Psoas muscle (tissue), 8 donors: Measurements from ENCODE around the gene PRORP. TPM values are rescaled to one million over a fixed set of nuclear protein-coding genes. Genes with fewer than 3 reads are reported as not detected.
"Not testable (repeated sequence)": the region's sequence is repeated elsewhere in the genome, so short reads cannot be mapped to it uniquely, and the experiment has no call there.

Source experiments
- ATAC-seq, 4 donors: fragments of 200-7000 bp; cut with Tn5 transposase; one replicate each; pipeline ENCODE4 v1.9.1; 2020; ENCODE audit warnings: moderate library complexity in 3 of 4, mild to moderate bottlenecking in 2 of 4
- DNase-seq, 2 donors: peaks; one replicate each; pipeline ENCODE4 v3.0.0-alpha.2; 2020
- H3K27ac ChIP-seq: fragments of 200-600 bp; one replicate; pipeline ENCODE4 v1.8.0; 2022
- H3K27me3 ChIP-seq, 3 donors: fragments of 200-600 bp in 1 of 3; one replicate each; pipeline versions ENCODE4 v1.6.1 to v1.8.0; 2013 to 2022; ENCODE audit warnings: low read length in 2 of 3, mild to moderate bottlenecking in 2 of 3, moderate library complexity in 1 of 3; ENCODE audit not compliant: insufficient read depth in 3 of 3
- H3K36me3 ChIP-seq, 2 donors: fragments of 200-600 bp in 1 of 2; one replicate each; pipeline versions ENCODE4 v1.6.1 to v1.8.0; 2013 to 2022; ENCODE audit warnings: low read depth in 1 of 2, mild to moderate bottlenecking in 1 of 2, moderate library complexity in 1 of 2; ENCODE audit not compliant: insufficient read depth in 1 of 2
- H3K4me1 ChIP-seq: fragments of 200-600 bp; one replicate; pipeline ENCODE4 v1.8.0; 2022
- H3K4me3 ChIP-seq: fragments of 200-600 bp; one replicate; pipeline ENCODE4 v1.8.0; 2022; ENCODE audit warnings: mild to moderate bottlenecking
- H3K9me3 ChIP-seq: fragments of 200-600 bp; one replicate; pipeline ENCODE4 v1.8.0; 2022
- WGBS, 3 donors: extraction: QIAGEN DNeasy Blood & Tissue Kit; methylation state at CpG; one replicate each; pipeline versions ENCODE4 v1.1.6 to v1.1.7; 2013; 5-methylcytosine and 5-hydroxymethylcytosine counted together
- intact Hi-C, 2 donors: fragments of 100-400 bp; cut with DNase I; formaldehyde crosslinking; loops; one replicate each; pipeline versions ENCODE4 v1.11.0 to v1.14.2; 2022
- polyA plus RNA-seq, 3 donors: library from polyadenylated mRNA; stranded (reverse); fragments of 200-250 nt; gene quantifications; one replicate each; pipeline ENCODE4 v1.2.3, GENCODE V29; 2013
- total RNA-seq, 4 donors: library from RNA; stranded (reverse); fragmentation: NEBNext Ultra II Directional in 2 of 4; extraction: Animal tissue kit (Norgen Biotek cat#: 25700) in 2 of 4; gene quantifications; one replicate each; pipeline versions ENCODE4 v1.2.1 to v1.2.4, GENCODE V29; 2021 to 2023
- TF ChIP-seq, protein P1 (sequence below): fragments of 200-600 bp; IDR thresholded peaks from one replicate; pipeline ENCODE4 v1.8.0; 2022; ENCODE audit warnings: antibody characterized with exemption
- donor health status: healthy with polysubstance abuse.
- donor health status: DM: no; HTN: no; CAD: no; lungs with moderate emphysema.
- donor health status: Bipolar disorder and iron deficiency.
- donor health status: healthy.
- donor health status: DM: yes; HTN: yes; CAD: no.
- donor health status: DM: no; HTN: no; CAD: no.
- donor health status: DM: no; HTN: no; CAD: no.
- donor health status: DM: yes; HTN: yes; CAD: no.

The PRORP gene
- total and polyA plus RNA-seq, 7 donors, result 11.3 to 23.5 (median 17.7) TPM

DNA sequence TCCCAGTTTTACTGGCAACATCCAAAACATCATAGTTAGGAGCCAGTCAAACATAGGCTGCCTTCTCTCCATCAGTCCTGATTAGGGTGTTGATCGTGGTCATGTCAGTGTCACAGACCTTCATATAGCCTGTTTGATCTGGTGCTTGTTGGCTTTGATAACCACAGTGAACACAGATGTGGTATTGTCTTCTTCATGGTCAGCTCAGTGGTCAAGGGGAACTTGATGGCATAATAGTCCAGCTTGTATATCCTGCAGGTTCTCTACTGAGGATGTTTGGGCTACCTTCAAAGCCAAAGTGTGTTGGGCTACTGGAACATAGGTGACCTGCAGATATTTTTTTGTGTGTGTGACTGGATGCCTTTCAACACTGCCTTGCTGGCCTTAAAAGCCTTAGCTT lies 21.7 kb downstream of the PRORP start:
- 98 to 100% methylated on average over 1 of the region's 1 CpG; no CpG with 5 or more reads in 1 of the 3 donors for WGBS, 3 donors
- H3K27me3 ChIP-seq, result no peaks in the 10 kb centered on the region
- no peaks in the 10 kb centered on the region for H3K4me1 ChIP-seq
- H3K27ac ChIP-seq, result no peak overlapping the region
- ATAC-seq, result no peak
- H3K4me3 ChIP-seq, result no peak overlapping the region
- TF ChIP-seq, protein P1, sequence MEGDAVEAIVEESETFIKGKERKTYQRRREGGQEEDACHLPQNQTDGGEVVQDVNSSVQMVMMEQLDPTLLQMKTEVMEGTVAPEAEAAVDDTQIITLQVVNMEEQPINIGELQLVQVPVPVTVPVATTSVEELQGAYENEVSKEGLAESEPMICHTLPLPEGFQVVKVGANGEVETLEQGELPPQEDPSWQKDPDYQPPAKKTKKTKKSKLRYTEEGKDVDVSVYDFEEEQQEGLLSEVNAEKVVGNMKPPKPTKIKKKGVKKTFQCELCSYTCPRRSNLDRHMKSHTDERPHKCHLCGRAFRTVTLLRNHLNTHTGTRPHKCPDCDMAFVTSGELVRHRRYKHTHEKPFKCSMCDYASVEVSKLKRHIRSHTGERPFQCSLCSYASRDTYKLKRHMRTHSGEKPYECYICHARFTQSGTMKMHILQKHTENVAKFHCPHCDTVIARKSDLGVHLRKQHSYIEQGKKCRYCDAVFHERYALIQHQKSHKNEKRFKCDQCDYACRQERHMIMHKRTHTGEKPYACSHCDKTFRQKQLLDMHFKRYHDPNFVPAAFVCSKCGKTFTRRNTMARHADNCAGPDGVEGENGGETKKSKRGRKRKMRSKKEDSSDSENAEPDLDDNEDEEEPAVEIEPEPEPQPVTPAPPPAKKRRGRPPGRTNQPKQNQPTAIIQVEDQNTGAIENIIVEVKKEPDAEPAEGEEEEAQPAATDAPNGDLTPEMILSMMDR, result no peak
- no peaks in the 10 kb centered on the region for H3K9me3 ChIP-seq
- DNase-seq, result no peak
- intact Hi-C loops, result loop anchor here (5.0 to 10.0 kb wide), 2 partner anchors 151 to 268 kb away; partner anchors contain the start of gene PSMA6 (in 1 of the 2)
- H3K36me3 ChIP-seq, result peaks cover 0 to 9% of the 10 kb centered on the region in 2 donors

DNA sequence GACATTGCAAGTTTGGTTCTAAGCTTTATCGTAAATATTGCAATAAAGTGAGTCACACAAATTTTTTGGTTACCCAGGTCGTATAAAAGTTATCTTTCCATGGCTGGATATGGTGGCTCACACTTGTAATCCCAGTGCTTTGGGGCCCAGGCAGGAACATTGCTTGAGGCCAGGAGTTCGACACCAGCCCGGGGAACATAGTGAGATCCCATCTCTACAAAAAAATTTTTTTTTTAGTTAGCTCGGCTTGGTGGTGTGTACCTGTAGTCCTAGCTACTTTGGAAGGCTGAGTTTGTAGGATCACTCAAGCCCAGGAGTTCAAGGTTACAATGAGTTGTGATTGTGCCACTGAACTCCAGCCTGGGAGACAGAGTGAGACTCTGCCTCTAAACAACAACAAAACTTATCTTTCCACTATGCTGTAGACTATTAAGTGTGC lies 24.4 kb downstream of the PRORP start:
- Histone ChIP-seq H3K27me3 (no peaks in the 10 kb centered on the region), H3K27ac (no peak overlapping the region), H3K4me3 (no peak overlapping the region), H3K4me1 (no peaks in the 10 kb centered on the region), H3K9me3 (no peaks in the 10 kb centered on the region), H3K36me3 (peaks cover 0 to 6% of the 10 kb centered on the region in 2 donors)
- TF ChIP-seq, protein P1, result no peak
- intact Hi-C loops, result loop anchor here in 1 of 2 donors (10.0 kb wide), 1 partner anchor 148 kb away; the partner anchor contains the start of gene PSMA6
- DNase-seq, result no peak
- WGBS, 3 donors, result 92 to 97% (median 96%) methylated on average over 5 of the region's 5 CpGs
- ATAC-seq, result no peak

DNA sequence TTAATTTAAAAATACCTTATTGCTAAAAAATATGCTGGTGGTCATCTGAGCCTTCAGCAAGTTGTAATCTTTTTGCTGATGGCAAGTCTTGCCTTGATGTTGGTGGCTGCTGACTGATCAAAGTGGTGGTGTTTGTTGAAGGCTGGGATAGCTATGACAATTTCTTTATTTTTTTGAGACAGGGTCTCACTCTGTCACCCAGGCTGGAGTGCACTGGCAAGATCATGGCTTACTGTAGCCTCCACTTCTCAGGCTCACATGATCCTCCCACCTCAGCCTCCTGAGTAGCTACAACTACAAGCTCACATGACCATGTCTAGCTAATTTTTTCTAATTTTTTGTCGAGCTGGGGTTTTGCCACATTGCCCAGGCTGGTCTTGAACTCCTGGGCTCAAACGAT lies 24.8 kb downstream of the PRORP start:
- H3K27me3 ChIP-seq, result no peaks in the 10 kb centered on the region
- peaks cover 0 to 1% of the 10 kb centered on the region in 2 donors for H3K36me3 ChIP-seq
- intact Hi-C loops, result loop anchor here in 1 of 2 donors (10.0 kb wide), 1 partner anchor 148 kb away; the partner anchor contains the start of gene PSMA6
- no peak overlapping the region for H3K27ac ChIP-seq
- H3K9me3 ChIP-seq, result no peaks in the 10 kb centered on the region
- TF ChIP-seq, protein P1, result no peak
- H3K4me3 ChIP-seq, result no peak overlapping the region
- 89 to 92% (median 91%) methylated on average over 2 of the region's 2 CpGs for WGBS, 3 donors
- H3K4me1 ChIP-seq, result no peaks in the 10 kb centered on the region
- ATAC-seq (no peak), DNase-seq (no peak)

DNA sequence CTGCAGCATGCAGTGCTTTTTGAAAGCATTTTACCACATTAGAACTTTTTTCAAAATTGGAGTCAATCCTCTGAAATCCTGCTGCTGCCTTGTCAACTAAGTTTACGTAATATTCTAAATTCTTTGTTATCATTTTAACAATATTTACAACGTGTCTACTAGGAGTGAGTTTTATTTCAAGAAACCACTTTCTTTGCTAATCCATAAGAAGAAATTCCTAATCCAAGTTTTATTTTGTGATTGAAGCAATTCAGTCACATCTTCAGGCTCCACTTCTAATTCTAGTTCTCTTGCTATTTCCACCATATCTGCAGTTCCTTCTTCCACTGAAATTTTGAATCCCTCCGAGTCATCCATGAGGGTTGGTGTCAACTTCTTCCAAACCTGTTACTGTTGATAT lies 25.4 kb downstream of the PRORP start:
- DNase-seq, result no peak
- TF ChIP-seq, protein P1, result no peak

DNA sequence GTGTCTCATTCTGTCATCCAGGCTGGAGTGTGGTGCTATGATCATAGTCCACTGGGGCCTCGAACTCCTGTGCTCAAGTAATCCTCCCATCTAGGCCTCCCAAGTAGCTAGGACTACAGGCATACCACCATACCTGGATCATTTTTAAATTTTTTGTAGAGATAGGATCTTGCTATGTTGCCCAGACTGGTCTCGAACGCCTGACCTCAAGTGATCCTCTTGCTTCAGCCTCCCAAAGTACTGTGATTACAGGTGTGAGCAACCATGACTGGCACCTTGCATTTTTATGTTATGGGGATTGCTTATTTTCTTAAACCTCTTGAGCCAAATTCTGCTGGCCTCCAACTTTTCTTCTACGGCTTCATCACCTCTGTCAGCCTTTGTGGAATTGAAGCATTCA lies 26.9 kb downstream of the PRORP start:
- TF ChIP-seq, protein P1, result no peak
- H3K4me1 ChIP-seq, result no peaks in the 10 kb centered on the region
- intact Hi-C loops, result loop anchor here in 1 of 2 donors (10.0 kb wide), 1 partner anchor 146 kb away; the partner anchor contains the start of gene PSMA6
- no peak overlapping the region for H3K4me3 ChIP-seq
- H3K27me3 ChIP-seq, result no peaks in the 10 kb centered on the region
- H3K36me3 ChIP-seq, result no peaks in the 10 kb centered on the region
- no peak for ATAC-seq
- DNase-seq, result no peak
- WGBS, 3 donors, result 98 to 99% (median 98%) methylated on average over 4 of the region's 4 CpGs
- H3K27ac ChIP-seq, result no peak overlapping the region
- H3K9me3 ChIP-seq, result no peaks in the 10 kb centered on the region

More for the DNA sequence above, 25.4 kb downstream of the PRORP start:
- Histone ChIP-seq H3K27me3 (no peaks in the 10 kb centered on the region), H3K4me1 (no peaks in the 10 kb centered on the region), H3K27ac (no peak overlapping the region), H3K4me3 (no peak overlapping the region), H3K36me3 (no peaks in the 10 kb centered on the region), H3K9me3 (no peaks in the 10 kb centered on the region)
- 92 to 94% (median 93%) methylated on average over 3 of the region's 3 CpGs for WGBS, 3 donors
- ATAC-seq, result no peak
- intact Hi-C loops, result loop anchor here in 1 of 2 donors (10.0 kb wide), 1 partner anchor 147 kb away; the partner anchor contains the start of gene PSMA6

DNA sequence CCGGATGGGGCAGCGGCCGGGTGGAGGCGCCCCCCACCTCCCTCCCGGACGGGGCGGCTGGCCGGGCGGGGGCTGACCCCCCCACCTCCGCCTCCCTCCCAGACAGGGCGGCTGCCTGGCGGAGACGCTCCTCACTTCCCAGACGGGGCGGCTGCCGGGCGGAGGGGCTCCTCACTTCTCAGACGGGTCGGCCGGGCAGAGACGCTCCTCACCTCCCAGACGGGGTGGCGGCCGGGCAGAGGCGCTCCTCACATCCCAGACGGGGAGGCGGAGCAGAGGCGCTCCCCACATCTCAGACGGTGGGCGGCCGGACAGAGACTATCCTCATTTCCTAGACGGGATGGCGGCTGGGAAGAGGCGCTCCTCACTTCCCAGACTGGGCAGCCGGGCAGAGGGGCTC lies 30.2 kb downstream of the PRORP start:
- H3K4me1 ChIP-seq, H3K36me3 ChIP-seq, H3K9me3 ChIP-seq, H3K27ac ChIP-seq, ATAC-seq, H3K27me3 ChIP-seq, DNase-seq, intact Hi-C loops, H3K4me3 ChIP-seq: not testable (repeated sequence)
- WGBS, 3 donors, result 95 to 99% (median 98%) methylated on average over 31 to 35 of the region's 35 CpGs
